8988T (cell line): ENCODE results near the gene KAZALD1.

Source experiments
- DNase-seq: peaks from one replicate; pipeline ENCODE4 v3.0.0; 2011

Gene KAZALD1

GRCh38 chr10:101099901-101100300 is 38.1 kb downstream of the KAZALD1 start:
- no peak for DNase-seq

DNA sequence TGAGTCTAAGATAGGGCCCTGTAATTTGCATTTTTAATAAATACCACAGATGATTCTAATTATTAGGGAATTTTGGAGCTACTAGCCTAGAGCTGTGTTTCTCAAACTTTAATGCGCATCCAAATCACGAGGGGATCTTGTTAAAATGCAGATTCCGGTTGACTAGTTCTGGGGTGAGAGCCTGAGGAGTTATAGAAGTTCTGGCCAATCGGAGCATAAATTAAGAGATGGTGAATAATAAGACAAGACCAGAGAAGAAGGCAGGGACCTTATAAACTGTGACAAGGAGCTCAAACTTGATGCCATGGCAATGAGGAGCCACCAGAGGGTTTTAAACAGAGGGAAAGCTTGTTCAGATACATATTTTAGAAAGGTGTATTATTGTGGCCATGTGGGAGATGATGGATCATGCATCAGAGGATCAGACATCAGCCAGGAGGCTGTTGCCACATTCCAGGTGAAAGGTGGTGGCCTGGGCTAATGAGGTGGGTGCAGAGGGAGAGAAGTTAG is 39.6 kb downstream of the KAZALD1 start:
- DNase-seq = no peak

- DNase-seq = no peak
These were observed 41.6 kb downstream of the KAZALD1 start for GRCh38 chr10:101103430-101103829.

DNA sequence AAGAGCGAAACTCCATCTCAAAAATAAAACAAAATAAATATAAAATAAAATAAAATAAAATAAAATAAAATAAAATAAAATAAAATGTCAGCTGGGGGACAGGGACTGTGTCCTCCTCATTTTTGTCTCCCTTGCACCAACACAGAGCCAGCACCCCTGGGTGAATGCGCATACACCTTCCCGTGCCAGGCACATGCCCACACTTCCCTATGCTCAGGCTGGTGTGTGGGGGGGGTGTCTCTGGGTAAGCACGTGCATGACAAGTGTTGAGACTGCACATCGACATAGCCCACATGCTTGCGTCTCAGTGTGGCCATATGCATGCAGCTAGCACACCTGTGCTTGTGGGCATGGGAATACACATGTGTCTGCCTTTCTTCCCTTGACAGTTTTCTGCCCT is 44.6 kb downstream of the KAZALD1 start:
- no peak for DNase-seq

DNA sequence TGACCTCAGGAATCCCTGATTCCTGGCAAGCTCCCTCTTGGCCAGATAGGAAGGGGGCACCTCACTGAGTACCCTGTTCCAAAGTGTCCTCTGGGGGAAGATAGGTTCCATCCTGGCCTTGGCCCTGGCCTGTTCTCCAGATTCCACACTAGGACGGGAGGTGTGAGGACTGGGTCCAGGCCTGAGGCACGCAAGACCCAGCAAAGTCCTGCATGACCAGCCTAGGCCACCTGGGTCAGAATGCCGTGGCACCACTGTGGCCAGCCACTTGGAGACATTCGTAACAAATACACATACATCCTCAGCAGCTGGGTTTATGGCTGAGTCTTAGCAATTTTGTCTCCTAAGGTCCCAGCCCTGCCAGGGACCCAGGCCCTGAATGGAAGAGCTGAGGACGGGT is 46.0 kb downstream of the KAZALD1 start:
- no peak for DNase-seq

DNA sequence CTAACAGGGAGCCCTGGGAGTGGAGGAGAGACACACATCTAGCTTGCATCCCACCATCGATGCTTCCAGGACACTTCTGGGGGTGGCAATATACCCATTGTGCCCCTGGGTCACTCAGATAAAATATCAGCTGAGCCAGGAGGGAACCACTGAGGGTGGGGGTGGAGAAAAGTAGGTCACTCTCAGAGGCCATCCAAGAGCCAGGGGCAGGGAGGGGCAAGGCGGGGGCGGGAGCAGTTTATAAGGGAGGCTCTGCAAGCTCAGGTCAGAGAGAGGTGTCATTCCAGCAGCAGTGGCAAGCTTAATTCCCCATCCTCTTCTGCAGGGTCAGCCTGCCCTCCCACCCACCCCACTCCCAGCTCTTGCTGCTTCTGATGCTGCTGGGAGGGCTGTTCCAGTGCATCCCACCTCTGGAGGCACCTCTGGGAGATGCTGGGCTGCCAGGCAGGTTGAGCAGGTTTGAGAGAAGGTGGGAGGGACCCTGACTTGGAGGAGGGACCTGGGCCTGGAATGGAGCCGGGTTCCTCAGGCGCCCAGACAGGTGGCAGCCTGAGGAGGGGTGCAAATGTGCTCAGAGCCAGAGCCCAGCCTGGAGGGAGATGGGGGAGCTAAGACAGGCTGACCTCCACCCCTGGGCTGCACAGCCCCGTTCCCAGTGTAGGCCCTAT is 49.2 kb downstream of the KAZALD1 start:
- DNase-seq = no peak

DNA sequence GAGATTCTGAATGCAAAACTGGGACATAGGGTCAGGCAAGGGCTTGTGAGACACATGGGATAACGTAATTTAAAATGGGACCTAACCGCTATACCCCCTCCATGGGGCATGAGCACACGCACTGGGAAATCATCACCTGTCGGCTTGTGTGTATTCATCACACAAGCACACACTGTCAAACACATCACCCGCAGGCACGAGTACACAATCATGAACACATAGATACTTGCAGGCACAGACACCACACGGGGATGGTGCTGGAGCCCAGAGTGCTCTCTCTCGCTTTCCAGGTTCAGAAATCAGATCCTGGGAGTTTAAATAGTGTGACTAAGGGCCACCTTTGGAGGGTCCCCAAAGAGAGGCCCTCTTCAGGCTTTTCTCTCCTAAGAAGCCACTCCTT is 49.8 kb downstream of the KAZALD1 start:
- no peak for DNase-seq

DNA sequence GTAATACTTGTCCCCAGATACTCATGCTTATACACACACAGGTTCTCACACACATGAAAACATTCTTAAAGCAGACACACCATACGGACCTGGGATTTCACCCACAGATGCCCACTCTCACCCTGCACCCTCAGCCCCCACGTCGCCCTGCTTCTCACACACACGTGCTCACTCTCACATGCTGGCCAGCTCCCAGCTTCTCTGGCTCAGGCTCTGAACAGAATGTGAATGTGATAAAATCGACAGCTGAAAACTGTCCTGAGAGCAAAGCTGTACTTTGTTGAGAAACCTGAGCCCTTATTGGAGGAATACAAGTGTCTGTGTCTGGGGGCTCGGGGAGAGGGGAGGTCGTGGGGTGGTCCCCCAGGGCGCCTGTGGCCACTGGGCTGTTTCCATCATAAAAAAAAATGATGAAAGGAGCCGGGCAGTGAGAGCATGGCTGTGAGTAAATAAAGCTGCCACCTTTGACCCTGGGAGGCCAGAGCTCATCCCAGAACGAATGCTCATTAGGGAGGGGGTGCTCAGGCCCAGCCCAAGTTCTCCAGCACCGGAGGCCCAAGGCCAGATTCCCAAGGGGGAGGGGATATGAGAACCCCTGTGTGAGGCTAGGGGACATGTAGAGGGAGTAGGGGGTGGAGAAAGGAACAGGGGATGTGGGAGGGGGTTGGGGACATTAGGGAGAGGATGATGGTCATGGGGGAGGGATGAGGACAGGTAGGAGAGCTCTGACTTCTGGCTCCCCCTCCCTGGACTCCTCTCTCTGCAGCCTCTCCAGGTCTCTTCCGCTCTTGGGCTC is 51.2 kb downstream of the KAZALD1 start:
- DNase-seq = no peak

GRCh38 chr10:101113890-101114403 is 52.2 kb downstream of the KAZALD1 start:
- DNase-seq = no peak

GRCh38 chr10:101114646-101115045 is 52.9 kb downstream of the KAZALD1 start:
- DNase-seq = no peak
